ENCODE data around the gene AMPD3. TPM values are rescaled to one million over a fixed set of nuclear protein-coding genes. Genes with fewer than 3 reads are reported as not detected.

Gene AMPD3
- 8.5 to 11.1 TPM (median 9.1 TPM) in 5 replicates for total RNA-seq (2022; extraction: Qiagen RNA extraction; ENCODE audit: low read depth)

DNA sequence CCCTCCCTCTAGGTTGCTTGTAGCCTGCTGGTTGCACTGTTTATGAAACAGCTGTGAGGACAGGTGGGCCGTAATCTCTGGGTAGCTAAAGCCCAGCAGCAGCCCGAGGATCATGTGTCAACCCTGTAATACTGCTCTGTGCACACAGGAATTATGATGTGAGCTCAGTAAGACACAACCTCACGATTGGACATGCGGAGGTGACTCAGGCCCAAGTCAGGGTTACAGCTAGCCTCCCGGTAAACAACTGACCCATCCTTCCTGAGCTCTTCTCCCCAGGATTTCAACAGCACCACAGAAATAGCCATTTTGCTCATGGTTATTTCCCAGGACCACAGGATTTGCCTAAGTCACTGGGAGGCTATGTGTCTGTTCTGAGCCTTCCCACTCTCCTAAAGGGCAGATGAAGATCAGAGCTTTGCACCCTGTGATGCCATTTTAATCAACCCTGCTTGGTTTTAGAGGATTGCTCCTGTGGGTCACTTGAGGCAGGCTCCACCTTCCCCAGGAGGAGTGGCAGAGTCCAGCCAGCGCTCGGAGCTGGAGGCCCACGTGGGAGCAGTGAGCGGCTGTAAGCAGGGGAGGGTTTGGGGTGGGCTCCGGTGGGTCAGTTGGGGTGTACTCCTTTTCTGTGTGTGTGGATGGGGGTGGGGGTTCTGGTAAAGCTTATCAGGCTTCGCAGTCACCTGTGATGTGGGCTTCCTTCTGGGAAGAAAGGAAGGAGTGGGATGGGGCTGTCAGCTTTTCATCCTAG lies at the start of gene AMPD3:
Gene AMPD3, plus strand, starts transcription at position 387 of the 754 bp plus-strand sequence. CDS start 6,256 bp downstream, outside the sequence.

GRCh38 chr11:10540915-10541560 lies 86.0 kb downstream of the AMPD3 start, which contains the start of gene RNF141:
TSS of gene RNF141 (minus strand) at chr11:10541187. CDS start at chr11:10534158, 7,029 bp downstream.

Other genes with a start within 250 kb of the AMPD3 start
- gene SBF2, start 161.0 kb upstream of the AMPD3 start, total RNA-seq (2022; extraction: Qiagen RNA extraction; ENCODE audit: low read depth): 12.6 to 16.0 TPM (median 15.6 TPM) in 5 replicates
- gene ADM, start 150.2 kb upstream of the AMPD3 start, total RNA-seq (2022; extraction: Qiagen RNA extraction; ENCODE audit: low read depth): 65.3 to 131 TPM (median 73.6 TPM) in 5 replicates
- gene RNF141, start 85.9 kb downstream of the AMPD3 start, total RNA-seq (2022; extraction: Qiagen RNA extraction; ENCODE audit: low read depth): 17.8 to 25.8 TPM (median 23.4 TPM) in 5 replicates
- gene LYVE1, start 113.4 kb downstream of the AMPD3 start, total RNA-seq (2022; extraction: Qiagen RNA extraction; ENCODE audit: low read depth): 0.03 to 0.17 TPM (median 0.05 TPM) in 3 of 5 replicates, not detected in the others
- 0.02 to 0.08 TPM (median 0.05 TPM) in 3 of 5 replicates, not detected in the others for gene IRAG1, start 238.5 kb downstream of the AMPD3 start, total RNA-seq (2022; extraction: Qiagen RNA extraction; ENCODE audit: low read depth)